Islet of Langerhans (tissue), 1 donor: ENCODE results near the gene SAE1.
A peak's percentile ranks its signal among the peaks of the same experiment; 100 is the strongest.
"Not testable (repeated sequence)": the region's sequence is repeated elsewhere in the genome, so short reads cannot be mapped to it uniquely, and the experiment has no call there.

Source experiments
- FAIRE-seq: peaks from one replicate; lab custom pipeline; 2011; peaks lifted over from hg19 to GRCh38; lab: Jason Lieb, UNC

Gene SAE1

GRCh38 chr19:47240996-47241918 is 110.6 kb downstream of the SAE1 start:
- FAIRE-seq: no peak

- no peak for FAIRE-seq
Measured at GRCh38 chr19:47241919-47242577, 111.4 kb downstream of the SAE1 start.

GRCh38 chr19:47243364-47243775 is 112.7 kb downstream of the SAE1 start:
- FAIRE-seq: no peak

GRCh38 chr19:47243776-47244547 is 113.3 kb downstream of the SAE1 start:
- FAIRE-seq: no peak

- no peak for FAIRE-seq
Measured at GRCh38 chr19:47247308-47247990, 116.8 kb downstream of the SAE1 start.

- not testable (repeated sequence) for FAIRE-seq
Measured at GRCh38 chr19:47253016-47253415, 122.4 kb downstream of the SAE1 start.

- no peak for FAIRE-seq
Measured at GRCh38 chr19:47253467-47253881, 122.8 kb downstream of the SAE1 start.

GRCh38 chr19:47253970-47254369 is 123.3 kb downstream of the SAE1 start:
- FAIRE-seq: no peak

GRCh38 chr19:47255879-47256692 is 125.5 kb downstream of the SAE1 start, which contains the start of gene CCDC9:
Gene CCDC9 (plus strand): TSS chr19:47256525. CDS start chr19:47258401, 1,876 bp downstream.
- FAIRE-seq: peak; percentile 51

GRCh38 chr19:47256693-47257410 is 126.2 kb downstream of the SAE1 start:
- peak; percentile 69 for FAIRE-seq

- no peak for FAIRE-seq
Measured at GRCh38 chr19:47257411-47258169, 127.0 kb downstream of the SAE1 start.

- no peak for FAIRE-seq
Measured at GRCh38 chr19:47258434-47258833, 127.8 kb downstream of the SAE1 start.

- FAIRE-seq: no peak
Measured at GRCh38 chr19:47258895-47259555, 128.4 kb downstream of the SAE1 start.
